ENCODE data around the gene USP32.

Gene USP32

GRCh38 chr17:60168654-60169053 lies 223.3 kb downstream of the USP32 start:
- DNase-seq, result no peak

- DNase-seq, result no peak
Measured at GRCh38 chr17:60167065-60167741, 224.7 kb downstream of the USP32 start.

GRCh38 chr17:60165971-60166370 lies 226.0 kb downstream of the USP32 start:
- DNase-seq, result no peak

GRCh38 chr17:60165223-60165622 lies 226.7 kb downstream of the USP32 start:
- DNase-seq, result no peak

- no peak for DNase-seq
Measured at GRCh38 chr17:60164697-60165096, 227.2 kb downstream of the USP32 start.

- DNase-seq, result no peak
Measured at GRCh38 chr17:60164164-60164563, 227.8 kb downstream of the USP32 start.

- DNase-seq, result no peak
Measured at GRCh38 chr17:60163108-60163784, 228.7 kb downstream of the USP32 start.

GRCh38 chr17:60161598-60162330 lies 230.2 kb downstream of the USP32 start:
- no peak for DNase-seq

- DNase-seq, result no peak
Measured at GRCh38 chr17:60160829-60161501, 231.0 kb downstream of the USP32 start.

GRCh38 chr17:60159479-60159866 lies 232.5 kb downstream of the USP32 start:
- DNase-seq, result no peak

- DNase-seq, result no peak
Measured at GRCh38 chr17:60158751-60159478, 233.0 kb downstream of the USP32 start.

GRCh38 chr17:60157487-60158040 lies 234.4 kb downstream of the USP32 start:
- DNase-seq, result no peak

- DNase-seq, result no peak
Measured at GRCh38 chr17:60156746-60157145, 235.2 kb downstream of the USP32 start.

GRCh38 chr17:60155815-60156214 lies 236.1 kb downstream of the USP32 start:
- DNase-seq, result no peak

GRCh38 chr17:60155427-60155814 lies 236.5 kb downstream of the USP32 start:
- no peak for DNase-seq

GRCh38 chr17:60154616-60155426 lies 237.1 kb downstream of the USP32 start:
- DNase-seq, result no peak

GRCh38 chr17:60153606-60154390 lies 238.1 kb downstream of the USP32 start:
- no peak for DNase-seq

- DNase-seq, result no peak
Measured at GRCh38 chr17:60151355-60151754, 240.6 kb downstream of the USP32 start.

- no peak for DNase-seq
Measured at GRCh38 chr17:60149691-60150582, 242.0 kb downstream of the USP32 start, which contains the start of gene CA4. TSS of gene CA4 (plus strand) at chr17:60149973. CDS start at chr17:60150035, 62 bp downstream.
